ENCODE results near the gene TACC3. TPM values are rescaled to one million over a fixed set of nuclear protein-coding genes. Genes with fewer than 3 reads are reported as not detected.
A peak's percentile ranks its signal among the peaks of the same experiment; 100 is the strongest.

TACC3 gene
- 38.0 TPM for polyA plus RNA-seq (2012; ENCODE audit: insufficient read depth, insufficient read length, low read depth)

DNA sequence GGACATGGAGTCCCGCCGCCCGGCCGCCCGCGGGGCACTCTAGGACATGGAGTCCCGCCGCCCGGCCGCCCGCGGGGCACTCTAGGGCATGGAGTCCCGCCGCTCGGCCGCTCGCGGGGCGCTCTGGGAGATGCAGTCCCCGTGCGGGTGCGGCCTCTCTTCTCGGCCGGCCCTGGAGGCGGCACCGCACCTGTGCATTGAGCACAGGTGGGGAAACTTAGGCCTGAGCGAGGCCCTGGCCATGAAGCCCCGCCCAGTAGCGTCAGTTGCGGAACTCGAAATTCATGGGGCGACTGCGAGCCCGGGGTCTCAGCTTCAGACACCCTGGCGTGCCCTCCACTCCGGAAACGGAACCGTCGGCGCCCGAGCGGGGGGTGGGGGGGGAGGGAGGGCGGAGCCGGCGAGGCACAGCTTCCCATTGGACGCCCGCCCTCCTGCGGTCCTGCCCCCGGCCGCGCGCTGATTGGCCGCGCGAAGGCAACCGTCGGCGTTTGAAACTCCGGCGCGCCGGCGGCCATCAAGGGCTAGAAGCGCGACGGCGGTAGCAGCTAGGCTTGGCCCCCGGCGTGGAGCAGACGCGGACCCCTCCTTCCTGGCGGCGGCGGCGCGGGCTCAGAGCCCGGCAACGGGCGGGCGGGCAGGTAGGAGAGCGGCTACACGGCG is at the start of gene TACC3, which contains the start of gene TMEM129:
TSS of gene TACC3 (plus strand) at position 519 of the 663 bp plus-strand sequence. CDS start 1,901 bp downstream, outside the sequence.
TSS of gene TMEM129 (minus strand) at position 321 of the 663 bp plus-strand sequence. CDS start 486 bp downstream, outside the sequence.
- peak; percentile 94 for DNase-seq
- TF ChIP-seq, protein P1, sequence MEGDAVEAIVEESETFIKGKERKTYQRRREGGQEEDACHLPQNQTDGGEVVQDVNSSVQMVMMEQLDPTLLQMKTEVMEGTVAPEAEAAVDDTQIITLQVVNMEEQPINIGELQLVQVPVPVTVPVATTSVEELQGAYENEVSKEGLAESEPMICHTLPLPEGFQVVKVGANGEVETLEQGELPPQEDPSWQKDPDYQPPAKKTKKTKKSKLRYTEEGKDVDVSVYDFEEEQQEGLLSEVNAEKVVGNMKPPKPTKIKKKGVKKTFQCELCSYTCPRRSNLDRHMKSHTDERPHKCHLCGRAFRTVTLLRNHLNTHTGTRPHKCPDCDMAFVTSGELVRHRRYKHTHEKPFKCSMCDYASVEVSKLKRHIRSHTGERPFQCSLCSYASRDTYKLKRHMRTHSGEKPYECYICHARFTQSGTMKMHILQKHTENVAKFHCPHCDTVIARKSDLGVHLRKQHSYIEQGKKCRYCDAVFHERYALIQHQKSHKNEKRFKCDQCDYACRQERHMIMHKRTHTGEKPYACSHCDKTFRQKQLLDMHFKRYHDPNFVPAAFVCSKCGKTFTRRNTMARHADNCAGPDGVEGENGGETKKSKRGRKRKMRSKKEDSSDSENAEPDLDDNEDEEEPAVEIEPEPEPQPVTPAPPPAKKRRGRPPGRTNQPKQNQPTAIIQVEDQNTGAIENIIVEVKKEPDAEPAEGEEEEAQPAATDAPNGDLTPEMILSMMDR (IDR thresholded peaks at IDR 0.05; ENCODE audit: low read depth, low read length) = no peak
- Histone ChIP-seq H3K27me3 (no peaks in the 10 kb centered on the region), H3K4me3 (ENCODE audit: low read depth, low read length) (peak within 1 kb of the TSS; percentile 89), H3K4me1 (no peaks in the 10 kb centered on the region), H3K9me3 (no peaks in the 10 kb centered on the region), H3K36me3 (peaks cover 43% of the 10 kb centered on the region)

DNA sequence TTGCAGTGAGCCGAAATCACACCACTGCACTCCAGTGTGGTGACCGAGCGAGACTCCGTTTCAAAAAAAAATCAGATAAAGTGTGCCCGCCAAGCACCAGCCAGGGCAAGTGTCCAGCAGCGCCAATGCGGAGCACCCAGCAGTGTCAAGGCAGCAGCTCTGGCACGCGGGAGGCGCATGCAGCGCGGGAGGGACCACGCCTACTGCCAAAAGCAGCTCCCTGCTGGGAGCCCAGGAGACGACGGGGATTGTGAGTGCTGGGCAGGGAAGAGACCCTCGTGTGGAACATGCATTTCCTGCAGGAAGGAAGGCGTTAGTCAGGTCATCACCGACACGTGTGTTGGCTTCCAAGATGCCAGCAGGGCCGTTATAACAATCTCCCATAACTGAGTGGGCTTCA is 47.6 kb upstream of the TACC3 start:
- Histone ChIP-seq H3K36me3 (no peaks in the 10 kb centered on the region), H3K27me3 (no peaks in the 10 kb centered on the region), H3K4me3 (ENCODE audit: low read depth, low read length) (no peak overlapping the region), H3K4me1 (peaks cover 6% of the 10 kb centered on the region), H3K9me3 (no peaks in the 10 kb centered on the region)
- DNase-seq = no peak
- TF ChIP-seq, protein P1 (IDR thresholded peaks at IDR 0.05; ENCODE audit: low read depth, low read length) = no peak

DNA sequence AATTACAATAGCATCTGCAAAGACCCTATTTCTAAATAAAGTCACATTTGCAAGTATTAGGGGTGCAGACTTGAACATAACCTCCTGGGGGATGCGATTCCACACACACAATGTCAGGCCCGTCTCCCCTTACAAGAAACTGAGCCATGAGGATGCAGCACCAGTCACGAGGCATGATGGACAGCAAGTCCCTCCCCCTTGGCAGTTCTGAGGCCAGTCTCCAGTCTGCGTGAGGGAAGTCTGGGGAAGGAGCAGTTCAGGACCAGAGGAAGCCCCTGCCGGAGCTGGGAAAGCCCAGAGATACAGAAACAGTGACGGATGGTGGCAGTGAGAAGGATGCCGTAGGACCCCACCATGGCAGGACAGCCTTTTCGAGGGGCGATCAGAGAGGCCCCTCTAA is 46.6 kb upstream of the TACC3 start:
- no peaks in the 10 kb centered on the region for H3K27me3 ChIP-seq
- H3K9me3 ChIP-seq = no peaks in the 10 kb centered on the region
- no peak for DNase-seq
- TF ChIP-seq, protein P1 (IDR thresholded peaks at IDR 0.05; ENCODE audit: low read depth, low read length) = no peak
- H3K4me1 ChIP-seq = peaks cover 6% of the 10 kb centered on the region
- H3K36me3 ChIP-seq = no peaks in the 10 kb centered on the region
- H3K4me3 ChIP-seq (ENCODE audit: low read depth, low read length) = no peak overlapping the region

DNA sequence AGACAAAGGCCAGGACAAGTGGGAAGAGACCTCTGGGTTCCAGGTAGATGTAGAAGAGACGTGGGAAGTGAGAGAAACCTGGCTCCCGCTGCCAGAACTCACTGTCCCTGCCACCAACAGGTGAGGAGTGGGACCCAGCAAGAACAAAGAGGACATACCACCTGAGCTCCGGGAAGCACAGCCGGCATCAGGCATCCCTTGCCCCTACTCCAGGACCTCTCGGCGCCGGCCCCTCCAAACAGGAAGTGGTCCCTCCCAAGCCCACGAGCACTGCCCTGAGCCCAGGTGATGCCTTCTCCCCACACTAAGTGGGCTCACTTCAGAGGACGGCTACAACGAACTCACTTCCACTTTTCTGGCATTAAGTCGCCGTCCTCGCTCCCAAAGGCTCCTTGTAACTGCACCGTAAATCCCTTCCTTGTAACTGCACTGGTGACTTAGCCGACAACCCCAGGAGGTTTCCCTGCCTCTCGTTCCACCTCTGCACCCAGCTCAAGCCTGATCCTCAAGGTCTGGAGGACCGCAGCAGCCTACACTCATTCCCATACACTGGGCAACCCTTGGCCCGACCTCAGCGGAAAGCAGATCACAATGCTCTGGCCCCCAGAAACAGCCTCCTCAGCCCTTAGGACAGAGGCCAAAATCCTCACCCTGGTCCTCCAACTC is 46.1 kb upstream of the TACC3 start:
- no peaks in the 10 kb centered on the region for H3K36me3 ChIP-seq
- H3K4me3 ChIP-seq (ENCODE audit: low read depth, low read length) = no peak overlapping the region
- H3K9me3 ChIP-seq = no peaks in the 10 kb centered on the region
- peaks cover 6% of the 10 kb centered on the region for H3K4me1 ChIP-seq
- DNase-seq = no peak
- TF ChIP-seq, protein P1 (IDR thresholded peaks at IDR 0.05; ENCODE audit: low read depth, low read length) = no peak
- no peaks in the 10 kb centered on the region for H3K27me3 ChIP-seq

DNA sequence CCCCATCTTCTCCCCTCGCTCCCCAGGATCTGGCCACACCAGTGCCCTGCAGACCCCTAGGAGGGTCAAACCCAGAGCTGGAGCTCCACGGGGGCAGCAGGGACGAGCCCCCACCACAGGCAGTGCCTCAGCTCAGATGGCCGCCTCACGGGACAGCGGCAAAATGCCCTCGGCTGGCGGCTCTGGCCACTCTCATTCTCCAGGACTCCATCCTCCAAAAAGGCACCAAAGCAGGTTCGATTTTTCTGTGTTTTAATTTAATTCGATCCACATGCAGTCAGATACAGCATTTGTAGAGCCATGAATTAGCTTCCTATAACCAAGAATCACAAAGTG is 45.6 kb upstream of the TACC3 start:
- peaks cover 6% of the 10 kb centered on the region for H3K4me1 ChIP-seq
- H3K9me3 ChIP-seq = no peaks in the 10 kb centered on the region
- H3K27me3 ChIP-seq = no peaks in the 10 kb centered on the region
- DNase-seq = no peak
- H3K36me3 ChIP-seq = no peaks in the 10 kb centered on the region
- H3K4me3 ChIP-seq (ENCODE audit: low read depth, low read length) = no peak overlapping the region
- TF ChIP-seq, protein P1 (IDR thresholded peaks at IDR 0.05; ENCODE audit: low read depth, low read length) = no peak

All from BE2C (cell line).